CMK (cell line): ENCODE data around the gene BMP7.

Experiments
- DNase-seq: peaks from one replicate; pipeline ENCODE4 v3.0.0-alpha.2; 2010; ENCODE audit warnings: low read depth

Gene BMP7

DNA sequence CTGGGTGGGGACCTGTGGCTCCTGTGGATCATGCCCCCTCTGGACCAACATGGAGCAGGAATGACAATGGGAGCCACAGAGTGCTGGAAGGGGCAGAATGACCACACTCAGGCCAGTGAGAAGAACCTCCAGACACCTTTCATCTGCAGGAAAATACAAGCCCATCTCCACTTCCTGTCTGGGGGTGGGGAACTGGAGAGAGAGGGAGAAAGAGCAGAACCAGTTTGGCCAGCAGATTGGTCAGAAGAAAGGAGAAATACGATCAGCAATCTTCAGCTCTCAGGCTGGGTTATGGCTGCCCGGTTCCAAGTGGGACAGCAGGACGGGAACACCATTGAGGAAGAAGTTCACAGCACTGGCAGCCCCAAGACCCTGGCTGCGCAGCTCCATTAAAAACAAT lies 37.0 kb downstream of the BMP7 start:
- no peak for DNase-seq

DNA sequence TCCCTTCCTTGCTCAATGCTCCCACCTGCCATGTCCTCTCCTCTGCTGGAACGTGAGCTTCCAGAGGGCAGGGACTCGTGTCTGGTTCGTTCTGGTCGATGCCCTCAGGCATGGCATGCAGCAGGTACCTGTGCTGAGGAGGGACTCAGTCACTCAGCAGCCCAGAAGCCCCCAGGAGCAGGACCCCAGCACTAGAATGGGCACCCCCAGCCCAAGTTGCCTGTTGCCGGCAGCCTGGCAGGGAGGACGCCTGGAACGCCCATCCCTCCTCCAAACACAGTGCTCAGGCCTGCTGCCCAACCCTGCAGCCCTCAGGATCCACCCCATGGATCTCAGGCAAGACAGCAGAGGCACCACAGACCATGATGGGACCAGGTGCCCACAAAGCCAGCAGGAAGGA lies 40.6 kb downstream of the BMP7 start:
- no peak for DNase-seq

GRCh38 chr20:57225197-57225733 lies 41.2 kb downstream of the BMP7 start:
- no peak for DNase-seq

DNA sequence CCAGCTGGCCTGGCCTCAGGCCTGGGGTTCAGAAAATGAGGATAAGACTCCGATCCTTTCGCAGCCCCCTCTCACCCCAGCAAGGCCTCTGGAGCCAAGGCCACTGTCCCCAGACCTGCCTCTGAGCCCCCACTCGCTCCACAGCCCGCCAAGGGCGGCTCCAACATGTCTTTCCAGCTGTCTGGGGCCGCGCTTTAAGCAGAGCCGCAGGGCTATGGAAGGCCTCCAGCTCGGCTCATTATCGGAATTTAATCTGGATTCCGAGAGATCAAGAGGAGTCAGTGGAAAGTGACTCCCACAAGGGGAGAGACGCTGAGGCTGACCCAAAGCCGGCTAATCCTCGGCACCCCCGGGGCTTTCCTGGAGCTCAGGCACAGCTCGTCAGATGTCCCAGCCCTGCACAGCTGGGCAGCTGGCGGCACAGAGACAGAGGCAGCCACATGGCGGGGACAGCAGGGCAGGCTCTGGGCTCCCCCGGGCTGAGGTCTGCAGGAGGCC lies 41.8 kb downstream of the BMP7 start:
- no peak for DNase-seq

GRCh38 chr20:57223648-57224489 lies 42.6 kb downstream of the BMP7 start:
- DNase-seq: no peak

DNA sequence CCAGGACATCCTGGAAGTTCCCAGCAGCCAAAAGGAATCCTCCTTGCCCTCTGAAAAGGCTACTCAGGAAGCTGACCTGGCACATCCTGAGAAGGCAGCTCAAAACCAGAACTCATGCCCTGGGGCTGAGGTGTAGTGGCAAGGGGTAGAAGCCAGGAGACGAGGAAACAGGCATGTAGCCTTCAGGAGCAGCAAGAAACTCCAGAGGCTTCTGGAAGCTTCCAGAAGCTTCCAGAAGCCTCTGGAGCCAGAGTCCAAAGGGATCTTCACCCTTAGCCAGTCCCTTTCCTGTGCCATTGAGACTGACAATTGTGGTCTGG lies 43.9 kb downstream of the BMP7 start:
- DNase-seq: no peak

DNA sequence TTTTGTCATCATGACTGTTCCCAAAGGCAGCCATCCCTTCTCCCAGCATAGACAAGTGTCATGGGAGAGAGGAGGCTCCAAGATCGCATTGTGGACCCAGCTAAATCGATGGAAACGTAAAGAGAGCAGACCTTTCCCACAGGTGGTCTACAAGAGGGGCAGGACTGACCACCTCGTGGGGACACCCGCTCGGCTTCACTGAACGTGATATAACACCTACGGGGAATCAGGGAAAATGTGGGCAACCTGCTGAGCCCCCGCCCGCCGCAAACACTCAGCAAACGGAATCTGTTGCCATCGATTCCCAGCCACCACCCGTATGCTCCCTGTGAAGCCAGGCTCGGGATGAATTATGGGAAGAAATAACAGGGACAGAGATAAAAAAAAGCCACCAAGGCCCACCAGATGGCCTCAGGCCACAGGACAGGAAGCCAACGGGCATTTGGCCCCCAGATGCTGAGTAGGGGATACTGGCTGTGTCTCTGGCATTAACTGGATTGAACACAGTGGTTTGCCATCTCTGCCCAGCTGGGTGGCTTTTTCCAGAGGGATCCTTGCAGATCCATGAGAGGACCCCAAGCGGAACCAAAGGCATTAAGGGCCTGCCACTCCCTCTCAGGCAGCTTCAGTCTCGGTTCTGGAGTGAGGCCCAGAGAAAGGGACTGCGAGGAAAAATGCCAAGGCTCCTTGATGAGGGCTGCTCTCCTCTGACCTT lies 44.4 kb downstream of the BMP7 start:
- DNase-seq: no peak

- DNase-seq: no peak
These were observed 45.9 kb downstream of the BMP7 start for GRCh38 chr20:57220337-57221145.

DNA sequence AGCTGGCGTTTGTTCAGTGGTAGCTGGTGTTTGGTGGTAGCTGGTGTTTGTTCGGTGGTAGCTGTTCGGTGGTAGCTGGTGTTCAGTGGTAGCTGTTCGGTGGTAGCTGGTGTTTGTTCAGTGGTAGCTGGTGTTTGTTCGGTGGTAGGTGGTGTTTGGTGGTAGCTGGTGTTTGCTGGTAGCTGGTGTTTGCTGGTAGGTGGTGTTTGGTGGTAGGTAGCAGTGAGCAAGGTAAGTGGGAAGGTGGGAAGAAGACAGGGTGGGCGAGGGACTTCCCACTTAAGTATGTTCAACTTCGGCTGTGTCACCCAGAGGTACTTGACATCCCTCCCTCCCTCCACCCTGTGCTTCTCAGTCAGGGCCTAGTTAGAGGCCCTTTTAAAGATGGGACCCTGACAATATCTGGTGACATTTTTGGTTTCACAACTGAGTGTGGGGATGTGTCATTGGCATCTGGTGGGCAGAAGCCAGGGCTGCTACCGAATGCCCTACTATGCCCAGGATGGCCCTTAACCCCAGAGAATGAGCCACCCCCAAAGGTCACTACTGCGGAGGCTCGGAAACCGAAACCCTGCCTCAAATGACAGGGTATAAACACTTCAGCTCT lies 47.3 kb downstream of the BMP7 start:
- no peak for DNase-seq

GRCh38 chr20:57218489-57218888 lies 48.0 kb downstream of the BMP7 start:
- no peak for DNase-seq

- no peak for DNase-seq
These were observed 48.6 kb downstream of the BMP7 start for GRCh38 chr20:57217802-57218201.

DNA sequence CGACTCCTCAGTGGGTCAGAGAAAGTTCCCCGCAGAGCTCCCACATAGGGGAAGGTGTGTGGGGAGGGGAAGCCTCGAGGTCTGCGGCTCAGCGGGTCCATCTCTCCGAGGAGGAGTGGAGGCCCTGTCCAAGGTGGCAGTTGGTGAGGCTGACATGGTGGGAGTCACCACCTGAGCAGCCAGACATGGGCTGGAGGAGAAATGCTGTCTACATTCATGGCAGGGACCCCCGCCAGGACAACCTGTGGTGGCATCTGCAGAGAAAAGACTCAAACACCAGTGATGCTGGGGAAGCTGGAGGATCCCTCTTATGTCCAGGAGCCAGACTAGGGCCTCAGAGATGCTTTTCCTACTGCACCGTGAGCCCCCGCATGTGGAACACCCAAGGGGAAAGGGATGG lies 49.8 kb downstream of the BMP7 start:
- DNase-seq: no peak

DNA sequence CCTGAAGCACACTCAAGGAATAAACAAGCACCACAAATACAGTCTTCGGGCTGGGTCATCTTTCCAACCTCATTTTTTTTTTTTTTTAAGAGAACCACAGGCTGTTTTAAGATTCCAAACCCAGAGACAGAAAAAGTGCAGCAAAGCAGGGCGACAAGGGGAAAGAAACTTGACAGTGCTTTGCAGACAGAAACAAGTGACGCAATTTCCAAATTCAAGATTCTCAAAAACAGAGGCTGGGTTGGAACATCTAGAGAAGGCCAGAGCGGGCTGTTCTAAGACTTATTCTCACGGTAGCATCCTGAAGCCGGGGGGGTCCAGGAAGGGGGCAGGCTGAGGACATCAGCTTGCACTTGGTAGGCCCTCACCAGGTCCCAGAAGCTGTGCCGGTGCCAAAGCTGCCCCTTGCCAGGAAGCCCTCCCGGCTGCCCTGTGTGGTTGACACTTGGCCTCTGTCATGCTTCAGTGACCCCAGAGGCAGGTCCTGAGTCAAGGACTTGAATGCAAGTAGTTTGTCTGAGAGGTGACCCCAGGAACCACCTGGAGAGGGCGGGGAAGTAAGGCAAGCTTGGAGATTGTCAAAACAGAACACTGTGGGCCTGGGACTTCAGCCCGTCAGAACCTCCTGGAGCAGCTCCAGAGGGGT lies 50.5 kb downstream of the BMP7 start:
- no peak for DNase-seq

DNA sequence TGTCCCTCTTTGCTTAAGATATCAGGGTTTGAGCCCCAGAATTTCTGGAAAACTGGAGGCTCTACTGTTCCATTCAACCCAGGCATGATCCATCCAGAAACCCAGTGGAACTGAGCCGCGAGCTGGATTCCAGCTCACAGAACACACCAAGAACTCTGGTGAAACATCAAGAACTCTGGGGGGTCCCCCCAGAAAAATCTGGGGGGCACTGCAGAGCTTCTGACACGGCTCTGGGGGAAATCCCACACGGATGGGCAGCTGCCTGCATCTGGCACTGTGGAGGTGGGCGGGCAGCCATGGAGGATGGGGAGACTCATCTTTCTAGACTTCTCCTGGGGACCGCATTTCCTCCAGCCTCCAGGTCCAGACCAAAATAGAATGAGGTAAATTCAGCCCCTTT lies 51.0 kb downstream of the BMP7 start:
- DNase-seq: no peak

DNA sequence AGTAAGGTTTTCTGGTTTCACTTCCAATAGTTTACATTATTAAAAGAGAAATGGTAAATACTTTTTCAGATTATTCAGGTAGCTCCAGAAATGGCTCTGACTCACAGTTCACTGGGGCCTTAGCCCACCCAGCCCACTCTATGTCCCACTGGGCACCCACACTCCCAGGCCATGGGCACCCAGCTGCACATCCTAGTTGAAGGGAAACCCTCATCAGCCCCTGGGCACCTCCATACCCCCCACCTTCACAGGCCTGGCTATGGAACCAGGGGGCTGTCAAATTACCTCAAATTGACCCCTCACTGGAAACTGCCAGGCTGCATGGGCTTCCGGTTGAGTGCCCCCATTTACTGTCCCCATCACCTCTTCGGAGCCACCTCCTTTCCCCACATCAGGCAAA lies 51.5 kb downstream of the BMP7 start:
- no peak for DNase-seq

DNA sequence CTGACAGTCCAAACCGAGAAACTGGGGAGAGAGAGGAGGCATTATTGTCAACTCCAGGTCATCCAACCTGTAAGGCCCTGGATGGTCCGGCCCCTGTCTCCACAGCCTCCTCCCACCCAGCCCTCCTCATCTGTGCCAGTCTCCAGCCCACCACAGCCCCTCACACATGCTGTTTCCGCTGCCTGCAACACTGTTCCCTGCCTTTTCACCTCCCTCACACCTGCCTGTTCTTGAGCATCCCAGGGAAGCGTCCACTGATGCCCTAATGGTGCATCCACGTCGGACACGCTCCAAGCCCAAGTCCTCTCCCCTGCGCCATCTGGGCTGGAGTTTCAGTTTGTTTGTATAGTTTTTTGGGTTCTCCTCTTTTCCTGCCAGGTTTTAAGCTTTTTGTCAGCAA lies 52.0 kb downstream of the BMP7 start:
- no peak for DNase-seq

DNA sequence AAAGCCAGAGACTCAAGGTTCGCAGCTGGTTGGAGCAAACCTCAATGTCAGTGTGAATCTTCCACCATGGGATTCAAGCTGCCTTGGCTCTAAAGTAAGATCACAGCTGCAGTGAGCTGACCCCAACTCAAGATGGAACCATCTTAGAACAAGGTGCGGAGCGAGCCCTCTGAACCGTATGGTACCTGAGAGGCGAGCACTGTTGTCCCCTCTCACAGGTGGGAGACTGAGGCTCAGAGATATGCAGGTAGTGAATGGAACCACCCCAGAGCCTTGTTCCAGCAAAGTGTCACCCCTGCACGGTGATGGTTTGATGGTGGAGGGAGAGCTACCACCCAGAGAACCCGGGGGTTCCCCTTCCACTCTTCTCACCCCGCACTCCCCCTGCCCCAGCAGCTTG lies 52.5 kb downstream of the BMP7 start:
- no peak for DNase-seq

DNA sequence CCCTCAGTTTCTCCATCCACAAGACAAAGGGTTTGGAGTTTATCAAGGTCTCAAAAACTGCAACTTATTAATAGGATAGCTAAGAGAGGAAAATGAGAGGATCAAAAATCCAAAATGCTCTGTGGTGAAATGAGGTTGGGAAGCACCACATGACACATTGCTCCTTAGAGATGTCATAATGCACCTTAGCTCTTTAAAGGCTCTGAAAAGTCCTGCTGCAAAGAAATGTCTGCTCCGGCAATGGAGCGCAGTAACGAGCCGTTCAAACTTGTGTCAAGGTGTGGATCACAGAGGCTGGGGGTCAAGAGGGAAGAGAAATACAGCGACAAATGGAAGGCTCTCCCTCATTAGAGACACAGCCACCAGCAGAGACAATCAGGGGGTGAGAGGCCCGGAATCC lies 53.1 kb downstream of the BMP7 start:
- DNase-seq: no peak

DNA sequence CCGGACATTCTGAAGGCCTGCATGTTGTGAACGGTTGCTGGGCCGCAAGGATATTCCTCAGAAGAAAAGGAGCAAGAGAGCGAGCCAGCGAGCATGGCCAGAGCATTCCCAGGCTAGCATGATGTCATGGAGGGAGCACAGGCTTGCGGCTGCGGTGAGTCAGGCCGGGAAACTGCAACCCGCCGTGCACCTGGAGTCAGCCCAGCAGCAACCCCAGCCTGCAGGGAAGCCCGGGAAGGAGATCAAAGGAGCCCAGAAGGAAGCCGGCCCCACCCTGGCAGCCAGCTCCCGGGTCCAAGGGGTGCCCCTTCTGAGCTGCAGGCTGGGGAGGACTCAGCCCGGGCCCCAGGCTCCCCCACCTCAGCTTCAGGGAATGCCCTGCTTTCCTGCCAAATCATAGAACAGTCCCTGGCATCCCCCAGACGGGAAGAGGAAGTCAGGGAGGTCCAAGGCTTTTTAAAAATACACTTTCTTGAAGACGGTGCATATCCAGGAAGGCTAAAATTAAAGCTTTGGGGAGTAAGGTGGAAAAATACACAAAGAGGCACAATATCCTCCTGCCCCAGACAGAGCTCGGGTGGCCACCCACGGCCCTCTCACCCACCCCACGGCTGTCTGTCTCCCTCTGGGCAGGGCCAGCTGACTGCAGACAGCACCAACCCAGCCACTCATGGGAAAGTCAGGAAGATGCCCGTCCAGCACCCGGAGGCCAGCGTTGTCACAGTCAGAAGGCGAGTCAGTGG lies 53.7 kb downstream of the BMP7 start:
- no peak for DNase-seq

DNA sequence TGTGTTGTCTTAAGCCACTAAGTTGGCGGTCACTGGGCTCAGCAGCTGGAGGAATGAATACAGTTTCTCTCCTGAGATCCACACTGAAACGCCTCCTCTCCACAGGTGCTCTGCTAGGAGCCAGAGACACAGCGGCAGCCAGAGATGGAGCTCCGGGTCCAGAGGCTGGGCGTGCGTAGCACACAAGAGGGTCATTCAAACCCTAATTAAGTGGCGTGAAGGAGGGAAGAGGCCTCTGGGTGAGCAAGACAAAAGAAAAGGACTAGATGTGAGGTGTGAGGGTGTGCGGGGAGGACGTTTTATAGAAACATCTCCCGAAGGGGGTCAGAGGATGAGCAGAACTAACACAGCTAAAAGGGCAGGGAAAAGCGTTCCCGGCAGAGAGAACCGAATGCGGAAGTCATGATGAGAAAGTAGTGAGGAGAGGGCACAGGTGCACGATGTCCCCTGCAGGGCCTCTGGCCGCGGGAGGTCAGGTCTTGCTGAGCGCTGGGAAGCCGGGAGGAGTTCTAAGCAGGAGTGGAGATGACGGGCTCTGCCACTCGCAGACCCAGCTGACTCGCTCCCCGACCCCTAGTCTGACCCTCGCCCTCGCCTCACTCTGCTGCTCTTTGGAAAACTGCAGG lies 54.4 kb downstream of the BMP7 start:
- DNase-seq: no peak
